GM12891 (cell line): ENCODE data around the gene TBC1D22A.

Source experiments
- PAX5 ChIP-seq: IDR thresholded peaks from 2 replicates; pipeline ENCODE4 v1.6.1; 2011; ENCODE audit warnings: low read length, moderate library complexity, mild to moderate bottlenecking; ENCODE audit not compliant: insufficient read depth, severe bottlenecking
- POLR2A ChIP-seq: IDR thresholded peaks from 2 replicates; pipeline ENCODE4 v1.6.1; 2011; ENCODE audit warnings: low read depth, low read length, control low read depth
- POLR2AphosphoS5 ChIP-seq: IDR thresholded peaks from 2 replicates; pipeline ENCODE4 v1.6.1; 2011; ENCODE audit warnings: low read depth, low read length, control low read depth
- POU2F2 ChIP-seq: IDR thresholded peaks from 2 replicates; pipeline ENCODE4 v1.6.1; 2011; ENCODE audit warnings: low read depth, mild to moderate bottlenecking, control low read depth, low read length, moderate library complexity
- SPI1 ChIP-seq: IDR thresholded peaks from 2 replicates; pipeline ENCODE4 v1.6.1; 2011; ENCODE audit warnings: low read depth, low read length, control low read depth
- TAF1 ChIP-seq: IDR thresholded peaks from 2 replicates; pipeline ENCODE4 v1.6.1; 2011; ENCODE audit warnings: low read depth, low read length, control low read depth

DNA sequence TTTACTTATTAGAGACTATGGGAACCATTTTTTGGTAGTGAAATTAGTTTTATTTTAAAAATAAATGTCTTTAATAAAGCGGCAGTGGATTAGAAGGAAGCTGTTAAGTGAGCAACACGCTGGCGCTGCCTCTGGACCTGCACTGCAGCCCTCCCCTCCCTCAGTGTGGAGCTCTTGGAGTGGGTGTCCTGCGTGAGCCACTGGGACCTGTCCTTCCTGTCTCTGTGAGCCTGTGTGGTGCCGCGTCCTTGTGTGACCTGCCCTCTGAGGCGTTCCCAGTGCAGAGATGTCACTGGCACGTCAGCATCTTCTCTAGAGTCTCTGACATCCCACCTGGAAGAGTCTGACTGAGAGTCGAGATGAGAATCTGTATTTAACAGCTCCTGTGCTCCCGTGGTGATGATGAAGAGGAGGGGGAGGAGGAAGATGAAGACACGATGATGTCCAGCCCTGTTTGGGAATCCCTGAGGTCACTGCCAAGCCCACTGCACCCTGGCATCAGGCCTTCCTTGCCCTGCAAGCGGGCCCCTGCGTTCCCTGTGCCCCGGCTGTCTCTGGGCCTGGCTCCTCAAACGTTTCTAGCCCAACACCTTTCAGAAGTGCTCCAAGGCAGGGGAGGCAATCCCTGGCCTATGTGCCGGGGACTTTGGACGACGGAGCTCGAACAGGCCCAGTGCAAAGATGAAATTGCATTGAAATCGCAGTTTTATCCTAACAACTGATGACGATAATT is 271.8 kb downstream of the TBC1D22A start:
- no peak for TF ChIP-seq POLR2A
- no peak for TF ChIP-seq SPI1
- TF ChIP-seq TAF1 = no peak
- TF ChIP-seq POLR2AphosphoS5 = no peak
- no peak for TF ChIP-seq PAX5
- no peak for TF ChIP-seq POU2F2
